ENCODE measurements around the gene CRMP1.

Gene CRMP1

DNA sequence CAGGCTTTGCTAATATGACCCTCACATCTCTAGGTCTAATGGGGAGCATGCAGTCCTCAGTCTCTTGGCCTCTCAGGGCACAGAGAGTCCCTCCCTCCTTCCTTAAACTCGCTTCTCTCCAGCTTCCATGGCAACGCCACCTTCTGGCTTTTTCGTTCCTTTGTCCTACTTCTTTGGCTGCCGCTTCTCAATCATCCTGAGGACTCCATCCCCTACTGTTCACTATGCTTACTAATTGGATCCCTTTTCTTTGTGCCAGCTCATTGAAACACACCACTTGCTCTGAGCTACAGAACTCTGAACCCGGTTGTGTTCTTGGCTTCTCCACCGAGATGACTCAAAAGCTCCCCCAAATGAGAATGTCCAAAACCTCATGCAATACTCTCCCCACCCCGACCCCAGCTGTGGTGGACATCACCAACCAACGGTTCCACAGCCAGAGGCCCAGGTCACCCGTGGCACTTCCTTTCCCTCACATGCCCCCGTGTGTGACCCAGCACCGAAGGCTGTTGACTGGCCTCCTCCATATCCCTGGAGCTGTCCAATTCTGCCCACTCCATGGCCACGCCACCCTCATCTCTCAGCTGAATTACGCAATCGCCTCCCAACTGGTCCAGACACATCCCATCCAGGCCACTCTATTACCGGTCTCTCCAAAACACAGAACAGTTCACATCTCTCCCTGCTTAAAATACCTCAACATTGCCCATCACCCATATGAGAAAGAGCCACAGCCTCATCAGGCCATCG is 34.7 kb downstream of the CRMP1 start:
- TF ChIP-seq FOXP2 (optimal IDR thresholded peaks at IDR 0.05; ENCODE audit: borderline replicate concordance, extremely low read depth, extremely low read length, insufficient read depth) = no peak
- TF ChIP-seq POLR2AphosphoS5 (IDR thresholded peaks at IDR 0.05; ENCODE audit: low read depth, low read length) = no peak
- TF ChIP-seq TAF1 (IDR thresholded peaks at IDR 0.05; ENCODE audit: borderline replicate concordance, insufficient read depth, low read length) = no peak
- no peak for TF ChIP-seq SIN3A (IDR thresholded peaks at IDR 0.05; ENCODE audit: borderline replicate concordance, insufficient read depth, low read length)
- TF ChIP-seq, protein P1, sequence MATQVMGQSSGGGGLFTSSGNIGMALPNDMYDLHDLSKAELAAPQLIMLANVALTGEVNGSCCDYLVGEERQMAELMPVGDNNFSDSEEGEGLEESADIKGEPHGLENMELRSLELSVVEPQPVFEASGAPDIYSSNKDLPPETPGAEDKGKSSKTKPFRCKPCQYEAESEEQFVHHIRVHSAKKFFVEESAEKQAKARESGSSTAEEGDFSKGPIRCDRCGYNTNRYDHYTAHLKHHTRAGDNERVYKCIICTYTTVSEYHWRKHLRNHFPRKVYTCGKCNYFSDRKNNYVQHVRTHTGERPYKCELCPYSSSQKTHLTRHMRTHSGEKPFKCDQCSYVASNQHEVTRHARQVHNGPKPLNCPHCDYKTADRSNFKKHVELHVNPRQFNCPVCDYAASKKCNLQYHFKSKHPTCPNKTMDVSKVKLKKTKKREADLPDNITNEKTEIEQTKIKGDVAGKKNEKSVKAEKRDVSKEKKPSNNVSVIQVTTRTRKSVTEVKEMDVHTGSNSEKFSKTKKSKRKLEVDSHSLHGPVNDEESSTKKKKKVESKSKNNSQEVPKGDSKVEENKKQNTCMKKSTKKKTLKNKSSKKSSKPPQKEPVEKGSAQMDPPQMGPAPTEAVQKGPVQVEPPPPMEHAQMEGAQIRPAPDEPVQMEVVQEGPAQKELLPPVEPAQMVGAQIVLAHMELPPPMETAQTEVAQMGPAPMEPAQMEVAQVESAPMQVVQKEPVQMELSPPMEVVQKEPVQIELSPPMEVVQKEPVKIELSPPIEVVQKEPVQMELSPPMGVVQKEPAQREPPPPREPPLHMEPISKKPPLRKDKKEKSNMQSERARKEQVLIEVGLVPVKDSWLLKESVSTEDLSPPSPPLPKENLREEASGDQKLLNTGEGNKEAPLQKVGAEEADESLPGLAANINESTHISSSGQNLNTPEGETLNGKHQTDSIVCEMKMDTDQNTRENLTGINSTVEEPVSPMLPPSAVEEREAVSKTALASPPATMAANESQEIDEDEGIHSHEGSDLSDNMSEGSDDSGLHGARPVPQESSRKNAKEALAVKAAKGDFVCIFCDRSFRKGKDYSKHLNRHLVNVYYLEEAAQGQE (IDR thresholded peaks at IDR 0.05; ENCODE audit: insufficient read depth in 1 of 2, low read depth in 2 of 2, low read length in 2 of 2) = no peak

DNA sequence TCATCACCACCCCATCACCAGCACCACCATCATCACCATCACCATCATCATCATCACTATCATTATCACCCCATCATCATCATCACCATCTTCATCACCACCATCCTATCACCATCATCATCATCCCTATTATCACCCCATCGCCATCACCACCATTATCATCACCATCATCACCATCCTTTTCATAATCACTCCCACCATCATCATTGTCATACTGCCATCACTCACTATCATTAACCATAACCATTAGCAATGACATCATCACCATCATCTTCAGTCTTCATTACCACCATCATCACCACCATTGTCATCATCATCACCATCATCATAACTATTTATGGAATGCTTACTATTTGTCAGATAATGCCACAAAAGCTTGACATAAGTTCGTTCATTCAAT is 35.7 kb downstream of the CRMP1 start:
- TF ChIP-seq FOXP2 (optimal IDR thresholded peaks at IDR 0.05; ENCODE audit: borderline replicate concordance, extremely low read depth, extremely low read length, insufficient read depth) = no peak
- TF ChIP-seq TAF1 (IDR thresholded peaks at IDR 0.05; ENCODE audit: borderline replicate concordance, insufficient read depth, low read length) = no peak
- TF ChIP-seq, protein P1 (IDR thresholded peaks at IDR 0.05; ENCODE audit: insufficient read depth in 1 of 2, low read depth in 2 of 2, low read length in 2 of 2) = no peak
- no peak for TF ChIP-seq POLR2AphosphoS5 (IDR thresholded peaks at IDR 0.05; ENCODE audit: low read depth, low read length)
- TF ChIP-seq SIN3A (IDR thresholded peaks at IDR 0.05; ENCODE audit: borderline replicate concordance, insufficient read depth, low read length) = no peak

DNA sequence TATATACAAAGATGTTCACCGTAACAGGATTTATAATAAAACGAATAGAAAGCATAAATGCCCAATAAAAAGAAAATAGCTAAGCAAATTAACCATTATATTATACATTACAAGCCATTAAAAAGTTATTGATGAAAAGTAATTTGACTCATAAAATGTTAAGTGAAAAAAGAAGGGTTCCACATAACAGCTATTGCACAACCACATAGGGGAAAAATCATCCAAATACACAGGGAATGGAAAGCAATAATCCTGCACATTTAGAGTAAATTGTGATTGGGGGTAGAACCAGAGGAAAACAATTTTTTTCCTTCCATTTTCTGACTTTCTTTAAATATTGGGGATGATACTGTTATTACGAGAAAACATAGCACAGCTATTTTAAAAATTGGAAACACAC is 38.0 kb downstream of the CRMP1 start:
- TF ChIP-seq, protein P1 (IDR thresholded peaks at IDR 0.05; ENCODE audit: insufficient read depth in 1 of 2, low read depth in 2 of 2, low read length in 2 of 2) = no peak
- TF ChIP-seq SIN3A (IDR thresholded peaks at IDR 0.05; ENCODE audit: borderline replicate concordance, insufficient read depth, low read length) = no peak
- TF ChIP-seq FOXP2 (optimal IDR thresholded peaks at IDR 0.05; ENCODE audit: borderline replicate concordance, extremely low read depth, extremely low read length, insufficient read depth) = no peak
- TF ChIP-seq TAF1 (IDR thresholded peaks at IDR 0.05; ENCODE audit: borderline replicate concordance, insufficient read depth, low read length) = no peak
- no peak for TF ChIP-seq POLR2AphosphoS5 (IDR thresholded peaks at IDR 0.05; ENCODE audit: low read depth, low read length)

DNA sequence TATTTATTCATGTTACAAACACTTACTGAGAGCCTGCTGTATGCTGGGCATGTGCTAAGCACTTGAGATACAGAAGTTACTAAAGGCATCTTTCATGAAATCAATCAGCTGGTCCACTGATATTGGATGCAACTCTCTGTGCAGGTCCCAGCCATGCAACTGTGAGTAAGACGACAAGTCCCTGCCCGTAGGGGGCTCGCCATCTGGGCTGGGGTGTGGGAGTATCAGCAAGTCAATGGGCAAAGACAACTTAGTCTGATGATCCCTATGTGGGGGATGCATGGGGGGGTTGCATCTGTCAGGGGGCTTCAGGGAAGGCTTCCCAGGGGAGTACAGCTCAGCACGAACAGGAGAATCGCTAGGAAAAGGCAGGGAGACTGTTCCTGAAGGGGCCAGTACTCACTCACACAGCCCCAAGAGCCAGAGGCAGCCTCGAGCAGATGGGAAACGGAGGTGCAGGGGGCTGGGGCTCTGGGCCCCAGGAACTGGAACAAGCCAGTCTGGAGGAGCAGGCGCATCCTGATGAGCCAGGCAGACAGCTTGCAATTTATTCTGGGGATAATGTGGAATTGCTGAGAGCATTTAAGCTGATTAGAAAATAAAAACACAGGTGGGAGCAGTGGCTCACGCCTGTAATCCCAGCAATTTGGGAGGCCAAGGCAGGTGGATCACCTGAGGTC is 40.2 kb downstream of the CRMP1 start:
- no peak for TF ChIP-seq POLR2AphosphoS5 (IDR thresholded peaks at IDR 0.05; ENCODE audit: low read depth, low read length)
- TF ChIP-seq FOXP2 (optimal IDR thresholded peaks at IDR 0.05; ENCODE audit: borderline replicate concordance, extremely low read depth, extremely low read length, insufficient read depth) = no peak
- TF ChIP-seq, protein P1 (IDR thresholded peaks at IDR 0.05; ENCODE audit: insufficient read depth in 1 of 2, low read depth in 2 of 2, low read length in 2 of 2) = no peak
- TF ChIP-seq TAF1 (IDR thresholded peaks at IDR 0.05; ENCODE audit: borderline replicate concordance, insufficient read depth, low read length) = no peak
- TF ChIP-seq SIN3A (IDR thresholded peaks at IDR 0.05; ENCODE audit: borderline replicate concordance, insufficient read depth, low read length) = no peak
